NAMALWA (cell line): ENCODE data around the gene LTBP3.

Source experiments
- DNase-seq: peaks from one replicate; pipeline ENCODE4 v3.0.0-alpha.2; 2015; ENCODE audit warnings: low spot score

LTBP3 gene

DNA sequence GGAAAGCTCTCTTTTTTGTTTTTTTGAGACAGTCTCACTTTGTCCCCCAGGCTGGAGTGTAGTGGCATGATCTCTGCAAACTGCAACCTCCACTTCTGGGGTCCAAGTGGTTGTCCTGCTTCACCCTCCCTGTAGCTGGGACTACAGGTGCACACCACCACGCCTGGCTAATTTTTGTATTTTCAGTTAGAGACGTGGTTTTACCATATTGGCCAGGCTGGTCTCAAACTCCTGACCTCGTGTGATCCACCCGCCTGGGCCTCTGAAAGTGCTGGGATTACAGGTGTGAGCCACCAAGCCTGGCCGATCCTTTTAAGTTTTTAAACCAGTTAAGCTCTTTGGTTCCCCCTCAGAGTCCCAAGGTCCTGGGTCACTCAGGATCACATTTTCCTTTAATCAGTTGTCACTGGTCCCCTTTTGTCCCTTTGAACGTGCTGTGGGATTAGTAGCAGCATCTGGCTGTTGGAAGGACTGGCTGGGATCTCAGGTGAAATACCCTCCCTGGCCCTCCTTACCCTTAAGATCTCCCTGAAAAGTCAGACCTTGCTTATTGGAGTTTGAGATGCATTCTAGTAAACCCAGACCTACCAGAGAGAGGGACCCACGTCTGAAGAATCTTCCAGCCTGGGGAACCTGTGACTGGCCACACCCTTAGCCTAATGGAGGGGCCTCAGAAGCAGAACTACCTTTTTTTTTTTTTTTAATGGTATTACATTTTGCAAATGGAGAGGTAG, 51.2 kb downstream of the LTBP3 start:
- peak; percentile 82 for DNase-seq

GRCh38 chr11:65506290-65506771, 51.8 kb downstream of the LTBP3 start:
- no peak for DNase-seq

- peak; percentile 50 for DNase-seq
Observed at GRCh38 chr11:65505466-65506289, 52.5 kb downstream of the LTBP3 start.

DNA sequence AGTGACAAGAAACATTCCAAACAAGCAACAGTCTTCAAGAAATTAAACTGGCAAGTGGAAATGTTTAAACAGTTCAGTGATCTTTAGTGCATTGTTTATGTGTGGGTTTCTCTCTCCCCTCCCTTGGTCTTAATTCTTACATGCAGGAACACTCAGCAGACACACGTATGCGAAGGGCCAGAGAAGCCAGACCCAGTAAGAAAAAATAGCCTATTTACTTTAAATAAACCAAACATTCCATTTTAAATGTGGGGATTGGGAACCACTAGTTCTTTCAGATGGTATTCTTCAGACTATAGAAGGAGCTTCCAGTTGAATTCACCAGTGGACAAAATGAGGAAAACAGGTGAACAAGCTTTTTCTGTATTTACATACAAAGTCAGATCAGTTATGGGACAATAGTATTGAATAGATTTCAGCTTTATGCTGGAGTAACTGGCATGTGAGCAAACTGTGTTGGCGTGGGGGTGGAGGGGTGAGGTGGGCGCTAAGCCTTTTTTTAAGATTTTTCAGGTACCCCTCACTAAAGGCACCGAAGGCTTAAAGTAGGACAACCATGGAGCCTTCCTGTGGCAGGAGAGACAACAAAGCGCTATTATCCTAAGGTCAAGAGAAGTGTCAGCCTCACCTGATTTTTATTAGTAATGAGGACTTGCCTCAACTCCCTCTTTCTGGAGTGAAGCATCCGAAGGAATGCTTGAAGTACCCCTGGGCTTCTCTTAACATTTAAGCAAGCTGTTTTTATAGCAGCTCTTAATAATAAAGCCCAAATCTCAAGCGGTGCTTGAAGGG, 53.3 kb downstream of the LTBP3 start:
- peak; percentile 39 for DNase-seq

DNA sequence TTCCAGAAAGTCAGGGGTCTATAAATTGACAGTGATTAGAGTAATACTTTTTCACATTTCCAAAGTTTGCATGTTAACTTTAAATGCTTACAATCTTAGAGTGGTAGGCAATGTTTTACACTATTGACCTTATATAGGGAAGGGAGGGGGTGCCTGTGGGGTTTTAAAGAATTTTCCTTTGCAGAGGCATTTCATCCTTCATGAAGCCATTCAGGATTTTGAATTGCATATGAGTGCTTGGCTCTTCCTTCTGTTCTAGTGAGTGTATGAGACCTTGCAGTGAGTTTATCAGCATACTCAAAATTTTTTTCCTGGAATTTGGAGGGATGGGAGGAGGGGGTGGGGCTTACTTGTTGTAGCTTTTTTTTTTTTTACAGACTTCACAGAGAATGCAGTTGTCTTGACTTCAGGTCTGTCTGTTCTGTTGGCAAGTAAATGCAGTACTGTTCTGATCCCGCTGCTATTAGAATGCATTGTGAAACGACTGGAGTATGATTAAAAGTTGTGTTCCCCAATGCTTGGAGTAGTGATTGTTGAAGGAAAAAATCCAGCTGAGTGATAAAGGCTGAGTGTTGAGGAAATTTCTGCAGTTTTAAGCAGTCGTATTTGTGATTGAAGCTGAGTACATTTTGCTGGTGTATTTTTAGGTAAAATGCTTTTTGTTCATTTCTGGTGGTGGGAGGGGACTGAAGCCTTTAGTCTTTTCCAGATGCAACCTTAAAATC, 54.0 kb downstream of the LTBP3 start:
- no peak for DNase-seq

GRCh38 chr11:65503368-65503948, 54.7 kb downstream of the LTBP3 start:
- peak; percentile 33 for DNase-seq

DNA sequence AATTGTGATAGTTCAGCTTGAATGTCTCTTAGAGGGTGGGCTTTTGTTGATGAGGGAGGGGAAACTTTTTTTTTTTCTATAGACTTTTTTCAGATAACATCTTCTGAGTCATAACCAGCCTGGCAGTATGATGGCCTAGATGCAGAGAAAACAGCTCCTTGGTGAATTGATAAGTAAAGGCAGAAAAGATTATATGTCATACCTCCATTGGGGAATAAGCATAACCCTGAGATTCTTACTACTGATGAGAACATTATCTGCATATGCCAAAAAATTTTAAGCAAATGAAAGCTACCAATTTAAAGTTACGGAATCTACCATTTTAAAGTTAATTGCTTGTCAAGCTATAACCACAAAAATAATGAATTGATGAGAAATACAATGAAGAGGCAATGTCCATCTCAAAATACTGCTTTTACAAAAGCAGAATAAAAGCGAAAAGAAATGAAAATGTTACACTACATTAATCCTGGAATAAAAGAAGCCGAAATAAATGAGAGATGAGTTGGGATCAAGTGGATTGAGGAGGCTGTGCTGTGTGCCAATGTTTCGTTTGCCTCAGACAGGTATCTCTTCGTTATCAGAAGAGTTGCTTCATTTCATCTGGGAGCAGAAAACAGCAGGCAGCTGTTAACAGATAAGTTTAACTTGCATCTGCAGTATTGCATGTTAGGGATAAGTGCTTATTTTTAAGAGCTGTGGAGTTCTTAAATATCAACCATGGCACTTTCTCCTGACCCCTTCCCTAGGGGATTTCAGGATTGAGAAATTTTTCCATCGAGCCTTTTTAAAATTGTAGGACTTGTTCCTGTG, 55.4 kb downstream of the LTBP3 start:
- DNase-seq: peak; percentile 46

DNA sequence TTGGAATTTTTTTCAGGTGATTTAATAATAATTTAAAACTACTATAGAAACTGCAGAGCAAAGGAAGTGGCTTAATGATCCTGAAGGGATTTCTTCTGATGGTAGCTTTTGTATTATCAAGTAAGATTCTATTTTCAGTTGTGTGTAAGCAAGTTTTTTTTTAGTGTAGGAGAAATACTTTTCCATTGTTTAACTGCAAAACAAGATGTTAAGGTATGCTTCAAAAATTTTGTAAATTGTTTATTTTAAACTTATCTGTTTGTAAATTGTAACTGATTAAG, 55.9 kb downstream of the LTBP3 start:
- DNase-seq: peak; percentile 18

GRCh38 chr11:65501472-65502273, 56.5 kb downstream of the LTBP3 start:
- DNase-seq: peak; percentile 45

- peak; percentile 44 for DNase-seq
Observed at GRCh38 chr11:65501186-65501471, 57.0 kb downstream of the LTBP3 start.

DNA sequence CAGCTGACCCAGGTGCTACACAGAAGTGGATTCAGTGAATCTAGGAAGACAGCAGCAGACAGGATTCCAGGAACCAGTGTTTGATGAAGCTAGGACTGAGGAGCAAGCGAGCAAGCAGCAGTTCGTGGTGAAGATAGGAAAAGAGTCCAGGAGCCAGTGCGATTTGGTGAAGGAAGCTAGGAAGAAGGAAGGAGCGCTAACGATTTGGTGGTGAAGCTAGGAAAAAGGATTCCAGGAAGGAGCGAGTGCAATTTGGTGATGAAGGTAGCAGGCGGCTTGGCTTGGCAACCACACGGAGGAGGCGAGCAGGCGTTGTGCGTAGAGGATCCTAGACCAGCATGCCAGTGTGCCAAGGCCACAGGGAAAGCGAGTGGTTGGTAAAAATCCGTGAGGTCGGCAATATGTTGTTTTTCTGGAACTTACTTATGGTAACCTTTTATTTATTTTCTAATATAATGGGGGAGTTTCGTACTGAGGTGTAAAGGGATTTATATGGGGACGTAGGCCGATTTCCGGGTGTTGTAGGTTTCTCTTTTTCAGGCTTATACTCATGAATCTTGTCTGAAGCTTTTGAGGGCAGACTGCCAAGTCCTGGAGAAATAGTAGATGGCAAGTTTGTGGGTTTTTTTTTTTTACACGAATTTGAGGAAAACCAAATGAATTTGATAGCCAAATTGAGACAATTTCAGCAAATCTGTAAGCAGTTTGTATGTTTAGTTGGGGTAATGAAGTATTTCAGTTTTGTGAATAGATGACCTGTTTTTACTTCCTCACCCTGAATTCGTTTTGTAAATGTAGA, 57.6 kb downstream of the LTBP3 start:
- DNase-seq: peak; percentile 64

- no peak for DNase-seq
Observed at GRCh38 chr11:65499713-65500386, 58.3 kb downstream of the LTBP3 start.

DNA sequence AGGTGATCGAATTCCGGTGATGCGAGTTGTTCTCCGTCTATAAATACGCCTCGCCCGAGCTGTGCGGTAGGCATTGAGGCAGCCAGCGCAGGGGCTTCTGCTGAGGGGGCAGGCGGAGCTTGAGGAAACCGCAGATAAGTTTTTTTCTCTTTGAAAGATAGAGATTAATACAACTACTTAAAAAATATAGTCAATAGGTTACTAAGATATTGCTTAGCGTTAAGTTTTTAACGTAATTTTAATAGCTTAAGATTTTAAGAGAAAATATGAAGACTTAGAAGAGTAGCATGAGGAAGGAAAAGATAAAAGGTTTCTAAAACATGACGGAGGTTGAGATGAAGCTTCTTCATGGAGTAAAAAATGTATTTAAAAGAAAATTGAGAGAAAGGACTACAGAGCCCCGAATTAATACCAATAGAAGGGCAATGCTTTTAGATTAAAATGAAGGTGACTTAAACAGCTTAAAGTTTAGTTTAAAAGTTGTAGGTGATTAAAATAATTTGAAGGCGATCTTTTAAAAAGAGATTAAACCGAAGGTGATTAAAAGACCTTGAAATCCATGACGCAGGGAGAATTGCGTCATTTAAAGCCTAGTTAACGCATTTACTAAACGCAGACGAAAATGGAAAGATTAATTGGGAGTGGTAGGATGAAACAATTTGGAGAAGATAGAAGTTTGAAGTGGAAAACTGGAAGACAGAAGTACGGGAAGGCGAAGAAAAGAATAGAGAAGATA, 59.0 kb downstream of the LTBP3 start, which contains the start of gene MALAT1:
Gene MALAT1, plus strand, starts transcription at position 69 of the 736 bp plus-strand sequence.
- peak; percentile 93 for DNase-seq

DNA sequence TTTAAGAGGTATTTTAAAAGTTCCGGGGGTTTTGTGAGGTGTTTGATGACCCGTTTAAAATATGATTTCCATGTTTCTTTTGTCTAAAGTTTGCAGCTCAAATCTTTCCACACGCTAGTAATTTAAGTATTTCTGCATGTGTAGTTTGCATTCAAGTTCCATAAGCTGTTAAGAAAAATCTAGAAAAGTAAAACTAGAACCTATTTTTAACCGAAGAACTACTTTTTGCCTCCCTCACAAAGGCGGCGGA, 59.5 kb downstream of the LTBP3 start:
- DNase-seq: no peak

GRCh38 chr11:65498042-65498726, 60.0 kb downstream of the LTBP3 start:
- DNase-seq: peak; percentile 80

DNA sequence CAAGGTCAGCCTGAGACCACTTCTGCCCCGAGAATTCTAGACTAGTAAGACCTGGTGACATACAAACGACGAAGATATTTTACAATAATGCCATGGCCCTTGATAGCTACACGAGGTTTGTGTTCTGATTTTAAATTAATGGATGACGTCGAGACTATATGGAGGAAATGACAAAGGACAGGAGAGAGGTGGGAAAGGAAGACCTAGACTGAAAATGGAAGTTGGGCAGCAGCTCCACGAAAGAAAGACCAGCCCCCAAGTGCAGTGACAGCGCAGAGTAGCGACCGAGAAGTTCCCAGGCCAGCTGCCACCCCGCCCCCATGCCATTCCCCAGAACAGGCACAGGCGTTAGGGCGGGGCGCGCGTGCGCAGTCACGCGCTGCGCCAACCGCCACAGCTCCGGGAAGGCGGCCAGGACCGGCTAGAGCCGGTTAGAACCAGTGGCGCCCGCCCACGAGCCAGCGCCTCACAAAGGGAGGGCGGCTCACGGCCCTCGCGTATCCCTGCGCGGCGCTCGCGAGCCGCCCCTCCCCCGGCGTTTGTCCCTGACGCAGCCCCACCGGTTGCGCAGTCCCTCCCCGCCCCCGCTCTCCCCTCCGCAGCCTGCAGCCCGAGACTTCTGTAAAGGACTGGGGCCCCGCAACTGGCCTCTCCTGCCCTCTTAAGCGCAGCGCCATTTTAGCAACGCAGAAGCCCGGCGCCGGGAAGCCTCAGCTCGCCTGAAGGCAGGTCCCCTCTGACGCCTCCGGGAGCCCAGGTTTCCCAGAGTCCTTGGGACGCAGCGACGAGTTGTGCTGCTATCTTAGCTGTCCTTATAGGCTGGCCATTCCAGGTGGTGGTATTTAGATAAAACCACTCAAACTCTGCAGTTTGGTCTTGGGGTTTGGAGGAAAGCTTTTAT, 60.8 kb downstream of the LTBP3 start:
- DNase-seq: peak; percentile 97
